ENCODE measurements around the gene FAM118B. TPM values are rescaled to one million over a fixed set of nuclear protein-coding genes. Genes with fewer than 3 reads are reported as not detected.
A peak's percentile ranks its signal among the peaks of the same experiment; 100 is the strongest.
"Not testable (repeated sequence)": the region's sequence is repeated elsewhere in the genome, so short reads cannot be mapped to it uniquely, and the experiment has no call there.

Gene FAM118B
- total RNA-seq, 1 donor from 2014 or later: 28.4 TPM

DNA sequence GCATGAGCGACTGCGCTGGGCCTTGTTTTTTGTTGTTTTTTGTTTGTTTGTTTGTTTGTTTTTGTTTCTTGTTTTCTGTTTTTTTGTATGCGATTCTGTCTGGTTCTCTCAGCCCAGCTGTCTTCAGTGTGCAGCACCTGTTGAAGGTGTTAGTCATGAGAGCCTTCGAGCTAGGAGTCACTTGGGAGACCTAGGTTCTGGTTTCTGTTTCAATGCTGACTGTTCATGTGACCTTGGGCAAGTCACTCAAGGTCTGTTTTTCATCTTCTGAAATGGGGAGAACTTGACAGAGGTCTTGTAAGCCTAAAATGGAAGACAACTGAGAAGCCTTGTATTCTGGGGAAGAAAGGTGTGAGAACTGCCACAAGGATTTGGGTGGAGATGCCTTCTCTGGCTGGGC, 94.1 kb downstream of the FAM118B start:
- peaks cover 55% of the 10 kb centered on the region for H3K4me1 Mint-ChIP-seq
- DNase-seq (ENCODE audit: low read depth, low spot score): no peak
- H3K4me3 Mint-ChIP-seq: peak overlapping the region; percentile 65
- H3K27ac Mint-ChIP-seq (ENCODE audit: unreplicated experiment): no peak overlapping the region
- peaks cover 9% of the 10 kb centered on the region for H3K36me3 Mint-ChIP-seq (ENCODE audit: low read depth)
- no peaks in the 10 kb centered on the region for H3K9me3 Mint-ChIP-seq
- no peaks in the 10 kb centered on the region for H3K27me3 Mint-ChIP-seq (ENCODE audit: low read depth)
- TF ChIP-seq, protein P1, sequence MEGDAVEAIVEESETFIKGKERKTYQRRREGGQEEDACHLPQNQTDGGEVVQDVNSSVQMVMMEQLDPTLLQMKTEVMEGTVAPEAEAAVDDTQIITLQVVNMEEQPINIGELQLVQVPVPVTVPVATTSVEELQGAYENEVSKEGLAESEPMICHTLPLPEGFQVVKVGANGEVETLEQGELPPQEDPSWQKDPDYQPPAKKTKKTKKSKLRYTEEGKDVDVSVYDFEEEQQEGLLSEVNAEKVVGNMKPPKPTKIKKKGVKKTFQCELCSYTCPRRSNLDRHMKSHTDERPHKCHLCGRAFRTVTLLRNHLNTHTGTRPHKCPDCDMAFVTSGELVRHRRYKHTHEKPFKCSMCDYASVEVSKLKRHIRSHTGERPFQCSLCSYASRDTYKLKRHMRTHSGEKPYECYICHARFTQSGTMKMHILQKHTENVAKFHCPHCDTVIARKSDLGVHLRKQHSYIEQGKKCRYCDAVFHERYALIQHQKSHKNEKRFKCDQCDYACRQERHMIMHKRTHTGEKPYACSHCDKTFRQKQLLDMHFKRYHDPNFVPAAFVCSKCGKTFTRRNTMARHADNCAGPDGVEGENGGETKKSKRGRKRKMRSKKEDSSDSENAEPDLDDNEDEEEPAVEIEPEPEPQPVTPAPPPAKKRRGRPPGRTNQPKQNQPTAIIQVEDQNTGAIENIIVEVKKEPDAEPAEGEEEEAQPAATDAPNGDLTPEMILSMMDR (conservative IDR thresholded peaks at IDR 0.05): no peak

DNA sequence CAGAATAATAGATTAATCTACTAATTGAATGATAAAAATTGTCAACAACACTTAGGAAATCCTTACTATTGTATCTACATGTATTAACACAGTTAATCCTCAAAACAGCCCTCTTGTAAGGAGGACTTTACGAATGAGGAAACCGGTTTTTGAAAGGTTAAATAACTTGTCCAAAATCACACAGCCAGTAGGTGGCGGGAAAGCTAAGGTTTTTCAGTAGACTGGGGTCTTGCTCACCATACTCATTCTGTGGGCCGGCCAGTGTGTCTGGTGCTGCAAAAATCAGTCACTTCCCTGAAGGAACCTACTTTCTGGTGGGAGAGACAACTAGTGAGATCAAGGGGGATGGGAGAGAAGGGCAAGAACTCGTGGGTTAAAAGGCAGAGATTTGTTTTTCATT, 96.1 kb downstream of the FAM118B start:
- TF ChIP-seq, protein P1 (conservative IDR thresholded peaks at IDR 0.05): peak; percentile 65
- DNase-seq (ENCODE audit: low read depth, low spot score): peak; percentile 59
- Mint-ChIP-seq H3K27ac (ENCODE audit: unreplicated experiment) (peak overlapping the region; percentile 90), H3K4me1 (peaks cover 55% of the 10 kb centered on the region), H3K4me3 (peak overlapping the region; percentile 58), H3K27me3 (ENCODE audit: low read depth) (no peaks in the 10 kb centered on the region), H3K9me3 (no peaks in the 10 kb centered on the region), H3K36me3 (ENCODE audit: low read depth) (peaks cover 6% of the 10 kb centered on the region)

DNA sequence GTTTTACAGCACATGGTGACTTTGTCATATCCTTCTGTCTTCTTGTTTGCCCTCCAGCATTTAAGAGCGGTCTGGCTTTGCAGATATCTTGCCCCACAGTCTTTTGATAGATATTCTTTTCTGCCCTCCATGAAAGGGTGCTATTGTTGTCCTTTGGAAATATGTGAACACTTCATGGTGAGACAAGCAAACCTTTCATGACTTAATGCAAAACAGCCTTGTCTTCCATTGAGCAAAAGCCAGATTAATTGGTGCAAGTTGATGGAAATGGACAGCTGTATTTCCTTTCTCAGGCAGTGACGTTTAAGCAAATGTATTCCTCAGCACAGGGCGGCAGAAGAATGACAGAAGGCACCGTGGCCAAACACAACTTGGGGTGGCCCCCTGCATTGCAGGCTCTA, 96.7 kb downstream of the FAM118B start:
- Mint-ChIP-seq H3K4me3 (peak overlapping the region; percentile 58), H3K27ac (ENCODE audit: unreplicated experiment) (peak overlapping the region; percentile 90), H3K9me3 (no peaks in the 10 kb centered on the region), H3K36me3 (ENCODE audit: low read depth) (peaks cover 5% of the 10 kb centered on the region), H3K4me1 (peaks cover 49% of the 10 kb centered on the region), H3K27me3 (ENCODE audit: low read depth) (no peaks in the 10 kb centered on the region)
- TF ChIP-seq, protein P1 (conservative IDR thresholded peaks at IDR 0.05): no peak
- DNase-seq (ENCODE audit: low read depth, low spot score): no peak

DNA sequence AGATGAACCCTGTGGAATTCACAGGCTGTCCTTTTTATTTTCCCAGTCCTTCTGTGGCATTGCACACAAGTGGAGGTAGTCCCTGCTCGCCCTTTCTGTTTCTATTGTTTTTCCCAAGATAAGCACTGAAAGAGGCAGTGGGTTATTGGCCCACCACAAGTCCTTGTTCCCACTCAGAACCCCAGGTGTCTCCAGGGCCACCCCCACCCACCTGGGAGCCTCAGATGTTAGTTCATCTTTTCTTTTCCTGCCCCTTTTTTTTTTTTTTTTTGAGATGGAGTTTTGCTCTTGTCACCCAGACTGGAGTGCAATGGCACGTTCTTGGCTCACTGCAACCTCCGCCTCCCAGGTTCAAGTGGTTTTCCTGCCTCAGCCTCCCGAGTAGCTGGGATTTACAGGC, 97.2 kb downstream of the FAM118B start:
- H3K27ac Mint-ChIP-seq (ENCODE audit: unreplicated experiment); DNase-seq (ENCODE audit: low read depth, low spot score); H3K4me3 Mint-ChIP-seq; H3K9me3 Mint-ChIP-seq; H3K27me3 Mint-ChIP-seq (ENCODE audit: low read depth); H3K36me3 Mint-ChIP-seq (ENCODE audit: low read depth): not testable (repeated sequence)
- H3K4me1 Mint-ChIP-seq: peaks cover 45% of the 10 kb centered on the region

DNA sequence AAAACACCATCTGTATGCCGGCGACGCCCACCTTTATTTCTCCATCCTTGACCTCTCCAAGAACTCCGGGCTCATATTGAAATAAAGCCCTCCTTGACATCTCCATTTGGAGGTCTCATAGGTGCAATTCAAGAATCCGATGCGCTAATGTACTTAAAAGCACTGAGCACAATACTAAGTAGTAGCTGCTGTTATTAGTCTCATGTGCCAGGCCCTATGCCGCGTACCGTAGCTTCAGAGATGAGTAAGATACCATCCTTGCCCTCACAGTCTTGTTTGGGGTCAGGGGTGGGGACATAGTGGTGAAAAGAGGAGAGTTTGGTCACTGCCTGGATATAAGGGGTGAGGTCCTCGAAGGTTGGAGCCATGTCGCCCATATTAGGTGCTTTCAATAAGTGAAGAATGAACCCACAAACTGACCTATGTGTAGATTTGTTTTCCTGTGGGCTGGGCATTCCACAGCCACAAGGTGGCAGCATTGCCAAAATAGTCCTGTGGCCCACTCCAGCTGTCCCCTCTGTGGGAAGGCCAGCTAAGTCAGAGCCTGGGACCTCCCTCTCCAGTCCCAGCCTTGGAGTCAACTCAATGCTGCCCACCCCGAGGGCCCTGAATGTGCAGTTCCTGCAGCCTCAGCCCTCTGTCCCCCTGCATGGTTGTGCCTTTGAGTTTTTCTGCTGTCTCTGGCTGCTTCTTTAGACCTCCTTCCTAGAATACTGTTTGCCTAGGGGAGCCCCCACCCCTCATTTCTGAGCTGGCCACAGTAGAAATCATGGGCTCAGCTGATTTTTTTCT, 98.8 kb downstream of the FAM118B start:
- H3K4me1 Mint-ChIP-seq: peaks cover 36% of the 10 kb centered on the region
- DNase-seq (ENCODE audit: low read depth, low spot score): peak; percentile 82
- H3K36me3 Mint-ChIP-seq (ENCODE audit: low read depth): peaks cover 9% of the 10 kb centered on the region
- no peaks in the 10 kb centered on the region for H3K9me3 Mint-ChIP-seq
- H3K4me3 Mint-ChIP-seq: peak overlapping the region; percentile 79
- TF ChIP-seq, protein P1 (conservative IDR thresholded peaks at IDR 0.05): peak; percentile 96
- H3K27me3 Mint-ChIP-seq (ENCODE audit: low read depth): no peaks in the 10 kb centered on the region
- no peak overlapping the region for H3K27ac Mint-ChIP-seq (ENCODE audit: unreplicated experiment)

DNA sequence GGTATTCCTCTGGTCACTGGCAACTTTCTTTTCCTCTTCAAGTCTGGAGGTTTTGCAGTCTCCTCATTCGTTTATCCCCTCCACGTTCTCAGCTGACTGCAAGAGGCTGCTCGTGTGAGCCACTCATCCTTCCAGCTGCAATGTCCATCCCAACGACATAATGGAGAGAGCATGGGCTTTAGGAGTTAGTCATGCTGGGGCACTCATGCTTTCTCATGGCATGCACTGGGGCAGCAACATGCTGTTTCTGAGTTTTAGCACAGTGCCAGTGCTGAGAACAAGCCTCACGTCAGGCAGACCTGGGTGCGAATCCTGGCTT, 99.4 kb downstream of the FAM118B start:
- H3K36me3 Mint-ChIP-seq (ENCODE audit: low read depth): peaks cover 10% of the 10 kb centered on the region
- H3K4me3 Mint-ChIP-seq: peak overlapping the region; percentile 79
- H3K27ac Mint-ChIP-seq (ENCODE audit: unreplicated experiment): no peak overlapping the region
- H3K9me3 Mint-ChIP-seq: no peaks in the 10 kb centered on the region
- TF ChIP-seq, protein P1 (conservative IDR thresholded peaks at IDR 0.05): no peak
- peaks cover 32% of the 10 kb centered on the region for H3K4me1 Mint-ChIP-seq
- H3K27me3 Mint-ChIP-seq (ENCODE audit: low read depth): no peaks in the 10 kb centered on the region
- no peak for DNase-seq (ENCODE audit: low read depth, low spot score)

Data from neural crest cell (in vitro differentiated cells).